DND-41 (cell line): ENCODE measurements around the gene RIN3.

Experiments
- ATAC-seq: fragments of 200-7000 bp; cut with Tn5 transposase; 3 replicates; pipeline ENCODE4 v1.9.1; 2021; ENCODE audit warnings: low read depth; ENCODE audit not compliant: insufficient read depth
- DNase-seq: peaks from one replicate; pipeline ENCODE4 v3.0.0-alpha.2; 2020
- H2AFZ ChIP-seq: 2 replicates; pipeline ENCODE4 v1.6.0; 2012; ENCODE audit warnings: low read depth, low read length
- H3K27ac ChIP-seq: 2 replicates; pipeline ENCODE4 v1.5.1; 2012; ENCODE audit warnings: low read length, inconsistent platforms
- H3K27me3 ChIP-seq: fragments of 200-600 bp; sonication (generic); 2 replicates; pipeline ENCODE4 v1.6.0; 2012; ENCODE audit warnings: low read length, mild to moderate bottlenecking, inconsistent platforms; ENCODE audit not compliant: insufficient read depth, poor library complexity
- H3K36me3 ChIP-seq: 2 replicates; pipeline ENCODE4 v1.5.1; 2012; ENCODE audit warnings: low read length, inconsistent platforms; ENCODE audit not compliant: insufficient read depth
- H3K4me1 ChIP-seq: 2 replicates; pipeline ENCODE4 v1.5.1; 2012; ENCODE audit warnings: mild to moderate bottlenecking, low read length; ENCODE audit not compliant: insufficient read depth
- H3K4me2 ChIP-seq: 2 replicates; pipeline ENCODE4 v1.6.0; 2012; ENCODE audit warnings: mild to moderate bottlenecking, moderate library complexity, low read length, inconsistent platforms; ENCODE audit not compliant: insufficient read depth
- H3K4me3 ChIP-seq, 2 experiments: fragments of 200-600 bp in 1 of 2; shearing (Covaris generic) in 1 of 2; 2 replicates each; pipeline ENCODE4 v1.5.1; 2012 to 2016; ENCODE audit warnings: inconsistent platforms in 2 of 2, low read length in 2 of 2, mild to moderate bottlenecking in 2 of 2, low read depth in 1 of 2, moderate library complexity in 1 of 2
- H3K79me2 ChIP-seq: 2 replicates; pipeline ENCODE4 v1.6.0; 2012; ENCODE audit warnings: low read length, inconsistent platforms; ENCODE audit not compliant: insufficient read depth
- H3K9ac ChIP-seq: 2 replicates; pipeline ENCODE4 v1.6.0; 2012; ENCODE audit warnings: low read depth, mild to moderate bottlenecking, inconsistent platforms, low read length, moderate library complexity
- H3K9me3 ChIP-seq: 2 replicates; pipeline ENCODE4 v1.5.1; 2012; ENCODE audit warnings: low read length, moderate library complexity, mild to moderate bottlenecking, inconsistent platforms; ENCODE audit not compliant: insufficient read depth, severe bottlenecking
- H4K20me1 ChIP-seq: 2 replicates; pipeline ENCODE4 v1.6.0; 2012; ENCODE audit warnings: low read length; ENCODE audit not compliant: insufficient read depth
- EZH2 ChIP-seq: IDR thresholded peaks from 3 replicates; pipeline ENCODE4 v1.6.1; 2012; ENCODE audit warnings: borderline replicate concordance, low read depth, mild to moderate bottlenecking, moderate library complexity, low read length, inconsistent platforms; ENCODE audit not compliant: severe bottlenecking
- TF ChIP-seq, protein P1 (sequence below): IDR thresholded peaks from 2 replicates; pipeline ENCODE4 v1.5.1; 2012; ENCODE audit warnings: borderline replicate concordance, low read length, moderate library complexity, mild to moderate bottlenecking; ENCODE audit not compliant: poor library complexity, severe bottlenecking; ENCODE audit errors: extremely low read depth

Gene RIN3

DNA sequence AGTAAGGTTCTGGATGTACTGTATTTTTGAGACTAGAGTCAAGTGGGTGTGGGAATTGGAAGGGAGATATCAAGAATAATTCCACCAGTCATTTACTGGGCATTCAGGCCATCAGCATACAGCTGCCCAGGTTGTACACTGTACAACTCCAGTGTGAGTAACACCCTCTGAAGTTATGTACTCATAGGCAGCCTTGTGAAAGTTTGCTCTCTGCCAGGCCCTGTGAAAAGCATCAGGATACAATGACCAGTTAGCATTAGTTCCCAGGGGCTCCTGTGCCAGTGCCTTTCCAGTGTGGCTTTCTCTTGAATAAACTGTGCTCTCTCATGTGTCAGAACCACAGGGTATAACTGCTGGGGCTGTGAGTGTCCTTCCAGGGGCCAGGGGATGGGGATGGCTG is 145.1 kb downstream of the RIN3 start:
- Histone ChIP-seq H3K27me3 (no peaks in the 10 kb centered on the region), H3K36me3 (no peaks in the 10 kb centered on the region), H3K9ac (no peak overlapping the region), H3K27ac (no peak overlapping the region), H4K20me1 (no peaks in the 10 kb centered on the region), H3K9me3 (no peaks in the 10 kb centered on the region), H3K4me1 (no peaks in the 10 kb centered on the region), H2AFZ (no peak overlapping the region), H3K4me2 (no peak overlapping the region), H3K4me3 (no peak overlapping the region), H3K79me2 (no peaks in the 10 kb centered on the region)
- ATAC-seq (no peak), DNase-seq (no peak)
- TF ChIP-seq EZH2: no peak

DNA sequence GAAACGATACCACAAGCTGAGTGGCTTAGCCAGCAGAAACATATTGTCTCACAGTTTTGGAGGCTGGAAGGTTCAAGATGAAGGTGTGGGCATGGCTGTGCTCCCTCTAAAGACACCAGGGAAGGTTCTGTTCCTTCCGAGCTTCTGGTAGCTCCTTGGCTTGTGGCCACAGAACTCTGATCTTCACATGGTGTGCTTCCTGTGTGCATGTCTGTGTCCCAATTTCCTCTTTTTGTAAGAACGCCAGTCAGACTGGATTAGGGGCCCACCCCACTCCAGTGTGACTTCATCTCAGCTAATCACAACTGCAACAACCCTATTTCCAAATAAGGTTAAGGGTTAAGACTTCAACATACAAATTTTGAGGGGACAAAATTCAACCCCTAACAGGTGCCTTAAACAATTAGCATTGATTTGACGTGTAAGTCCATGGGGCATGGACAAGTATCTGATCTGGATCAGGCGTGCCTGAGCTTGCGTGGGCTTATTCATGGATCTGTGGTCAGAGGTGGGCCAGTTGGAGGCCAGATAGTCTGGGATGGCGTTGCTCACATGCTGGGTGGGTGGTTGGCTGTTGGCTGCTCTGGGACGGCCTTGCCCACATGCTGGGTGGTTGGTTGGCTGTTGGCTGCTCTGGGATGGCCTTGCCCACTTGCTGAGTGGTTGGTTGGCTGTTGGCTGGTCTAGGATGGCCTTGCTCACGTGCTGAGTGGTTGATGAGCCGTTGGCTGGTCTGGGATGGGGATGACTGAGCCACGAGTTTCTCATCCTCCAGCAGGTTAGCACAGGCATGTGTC is 146.4 kb downstream of the RIN3 start:
- no peaks in the 10 kb centered on the region for H3K4me1 ChIP-seq
- no peak overlapping the region for H3K9ac ChIP-seq
- H3K27me3 ChIP-seq: no peaks in the 10 kb centered on the region
- H3K4me3 ChIP-seq: no peak overlapping the region
- H3K36me3 ChIP-seq: no peaks in the 10 kb centered on the region
- no peak overlapping the region for H3K4me2 ChIP-seq
- H2AFZ ChIP-seq: no peak overlapping the region
- no peak for DNase-seq
- TF ChIP-seq, protein P1, sequence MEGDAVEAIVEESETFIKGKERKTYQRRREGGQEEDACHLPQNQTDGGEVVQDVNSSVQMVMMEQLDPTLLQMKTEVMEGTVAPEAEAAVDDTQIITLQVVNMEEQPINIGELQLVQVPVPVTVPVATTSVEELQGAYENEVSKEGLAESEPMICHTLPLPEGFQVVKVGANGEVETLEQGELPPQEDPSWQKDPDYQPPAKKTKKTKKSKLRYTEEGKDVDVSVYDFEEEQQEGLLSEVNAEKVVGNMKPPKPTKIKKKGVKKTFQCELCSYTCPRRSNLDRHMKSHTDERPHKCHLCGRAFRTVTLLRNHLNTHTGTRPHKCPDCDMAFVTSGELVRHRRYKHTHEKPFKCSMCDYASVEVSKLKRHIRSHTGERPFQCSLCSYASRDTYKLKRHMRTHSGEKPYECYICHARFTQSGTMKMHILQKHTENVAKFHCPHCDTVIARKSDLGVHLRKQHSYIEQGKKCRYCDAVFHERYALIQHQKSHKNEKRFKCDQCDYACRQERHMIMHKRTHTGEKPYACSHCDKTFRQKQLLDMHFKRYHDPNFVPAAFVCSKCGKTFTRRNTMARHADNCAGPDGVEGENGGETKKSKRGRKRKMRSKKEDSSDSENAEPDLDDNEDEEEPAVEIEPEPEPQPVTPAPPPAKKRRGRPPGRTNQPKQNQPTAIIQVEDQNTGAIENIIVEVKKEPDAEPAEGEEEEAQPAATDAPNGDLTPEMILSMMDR: no peak
- H3K79me2 ChIP-seq: no peaks in the 10 kb centered on the region
- ATAC-seq: no peak
- H3K27ac ChIP-seq: no peak overlapping the region
- no peaks in the 10 kb centered on the region for H3K9me3 ChIP-seq
- H4K20me1 ChIP-seq: no peaks in the 10 kb centered on the region

DNA sequence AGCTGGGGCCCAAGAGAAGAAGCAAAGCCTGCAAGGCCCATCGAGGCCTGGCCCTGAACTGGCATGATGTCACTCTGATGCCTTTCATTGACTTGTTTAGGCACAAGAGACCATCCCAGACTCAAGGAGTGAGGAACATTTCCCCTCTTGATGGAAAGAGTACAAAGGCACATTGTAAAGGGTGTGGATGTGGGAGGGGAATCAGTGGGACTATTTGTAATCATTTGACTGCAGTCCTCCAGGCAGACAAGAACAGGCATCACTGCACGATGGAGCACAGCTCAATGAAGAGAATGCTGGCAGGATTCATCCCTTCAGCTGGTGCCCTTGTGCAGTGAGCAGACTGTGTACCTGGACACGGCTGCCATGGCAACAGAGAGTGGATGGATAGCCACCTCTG is 147.0 kb downstream of the RIN3 start:
- no peak for TF ChIP-seq EZH2
- TF ChIP-seq, protein P1: no peak
- Histone ChIP-seq H3K4me1 (no peaks in the 10 kb centered on the region), H3K4me3 (no peak overlapping the region), H3K79me2 (no peaks in the 10 kb centered on the region), H2AFZ (no peak overlapping the region), H3K9me3 (no peaks in the 10 kb centered on the region), H3K27me3 (no peaks in the 10 kb centered on the region), H3K9ac (no peak overlapping the region), H3K27ac (no peak overlapping the region), H4K20me1 (no peaks in the 10 kb centered on the region), H3K36me3 (no peaks in the 10 kb centered on the region), H3K4me2 (no peak overlapping the region)
- DNase-seq: no peak
- no peak for ATAC-seq

GRCh38 chr14:92663049-92663448 is 149.5 kb downstream of the RIN3 start:
- no peak for ATAC-seq
- Histone ChIP-seq H3K9ac (no peak overlapping the region), H3K4me1 (no peaks in the 10 kb centered on the region), H3K4me2 (no peak overlapping the region), H3K9me3 (no peaks in the 10 kb centered on the region), H4K20me1 (no peaks in the 10 kb centered on the region), H3K27ac (no peak overlapping the region), H3K79me2 (no peaks in the 10 kb centered on the region), H3K4me3 (no peak overlapping the region), H2AFZ (no peak overlapping the region), H3K27me3 (peaks cover 2% of the 10 kb centered on the region), H3K36me3 (no peaks in the 10 kb centered on the region)
- DNase-seq: no peak
- no peak for TF ChIP-seq EZH2
- TF ChIP-seq, protein P1: no peak
